Inflammatory macrophage treated with lipopolysaccharide for 1 hour (primary cell): ENCODE data around the gene RPL31.
A peak's percentile ranks its signal among the peaks of the same experiment; 100 is the strongest.

Experiments used
- DNase-seq, 2 donors: peaks; one replicate each; pipeline ENCODE4 v3.0.0-alpha.2; 2020 to 2022

RPL31 gene

GRCh38 chr2:100976061-100976460 lies 26.0 kb upstream of the RPL31 start:
- no peak for DNase-seq

GRCh38 chr2:100976645-100977391 lies 25.3 kb upstream of the RPL31 start:
- no peak for DNase-seq

- no peak for DNase-seq
Measured at GRCh38 chr2:100977511-100977910, 24.6 kb upstream of the RPL31 start.

GRCh38 chr2:100978582-100979191 lies 23.4 kb upstream of the RPL31 start:
- DNase-seq, result no peak

GRCh38 chr2:100980046-100980445 lies 22.0 kb upstream of the RPL31 start:
- no peak for DNase-seq

GRCh38 chr2:100981011-100981410 lies 21.1 kb upstream of the RPL31 start:
- DNase-seq, result no peak

- DNase-seq, result no peak
Measured at GRCh38 chr2:100982431-100982861, 19.6 kb upstream of the RPL31 start.

GRCh38 chr2:100983201-100983600 lies 18.9 kb upstream of the RPL31 start:
- DNase-seq, result no peak

GRCh38 chr2:100983684-100984310 lies 18.3 kb upstream of the RPL31 start:
- no peak for DNase-seq

GRCh38 chr2:100984892-100985307 lies 17.2 kb upstream of the RPL31 start:
- DNase-seq, result peak; percentile 37 to 65

- DNase-seq, result no peak
Measured at GRCh38 chr2:100986157-100986556, 15.9 kb upstream of the RPL31 start.

- no peak for DNase-seq
Measured at GRCh38 chr2:100987536-100987935, 14.6 kb upstream of the RPL31 start.

- no peak for DNase-seq
Measured at GRCh38 chr2:100987974-100988373, 14.1 kb upstream of the RPL31 start.

GRCh38 chr2:100988630-100989417 lies 13.3 kb upstream of the RPL31 start:
- no peak for DNase-seq

GRCh38 chr2:100989666-100990065 lies 12.4 kb upstream of the RPL31 start:
- no peak for DNase-seq

- no peak for DNase-seq
Measured at GRCh38 chr2:100990166-100990565, 11.9 kb upstream of the RPL31 start.

GRCh38 chr2:100990650-100991403 lies 11.3 kb upstream of the RPL31 start:
- DNase-seq, result no peak

- DNase-seq, result no peak
Measured at GRCh38 chr2:100991404-100991773, 10.7 kb upstream of the RPL31 start.

- DNase-seq, result peak in 1 of 2 donors; percentile 33
Measured at GRCh38 chr2:100992262-100992661, 9.8 kb upstream of the RPL31 start.

GRCh38 chr2:100993294-100993693 lies 8.8 kb upstream of the RPL31 start:
- no peak for DNase-seq

- DNase-seq, result no peak
Measured at GRCh38 chr2:100995309-100996075, 6.6 kb upstream of the RPL31 start.
